Measurements from ENCODE around the gene TPPP. TPM values are rescaled to one million over a fixed set of nuclear protein-coding genes. Genes with fewer than 3 reads are reported as not detected.
"Not testable (repeated sequence)": the region's sequence is repeated elsewhere in the genome, so short reads cannot be mapped to it uniquely, and the experiment has no call there.

The TPPP gene
- polyA plus RNA-seq, 12 donors: 3.6 to 12.3 (median 7.8) TPM; not detected in 1

- DNase-seq: not testable (repeated sequence)
These were observed 12.9 kb downstream of the TPPP start for GRCh38 chr5:680118-680795.

DNA sequence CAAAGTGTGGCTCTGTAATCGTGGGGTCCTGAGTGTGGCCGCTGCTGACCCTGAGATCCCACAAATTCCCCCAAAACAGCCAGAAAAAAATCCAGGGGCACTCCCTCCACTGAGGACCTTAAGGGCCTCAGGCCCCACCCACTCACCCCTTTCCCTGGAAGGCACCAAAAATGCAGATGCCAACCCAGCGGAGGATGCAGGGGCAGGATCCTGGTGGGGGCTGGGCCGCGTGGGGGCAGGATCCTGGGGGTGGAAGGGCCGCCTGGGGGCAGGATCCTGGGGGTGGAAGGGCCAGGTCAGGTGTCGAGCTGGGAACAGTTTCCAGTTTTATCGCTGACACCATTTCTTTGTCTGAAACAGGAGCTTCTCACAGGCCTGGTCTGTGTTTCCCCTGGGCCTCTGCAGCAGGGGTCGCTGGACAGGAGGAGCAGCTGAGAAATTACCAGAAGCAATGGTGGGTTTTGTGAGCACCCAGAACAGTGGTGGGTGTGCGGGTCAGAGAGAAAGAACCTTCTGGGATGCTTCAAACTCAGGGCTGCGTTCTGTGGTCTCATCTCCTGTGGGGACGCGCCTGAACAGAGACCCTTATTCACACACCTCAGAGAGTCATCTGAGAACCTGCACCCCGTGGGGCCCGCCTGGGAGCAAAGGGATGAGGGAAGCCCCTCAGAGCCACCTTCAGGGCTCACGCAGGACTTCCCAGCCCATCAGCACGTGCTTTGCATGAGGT lies 13.8 kb downstream of the TPPP start:
- DNase-seq: not testable (repeated sequence)

- not testable (repeated sequence) for DNase-seq
These were observed 14.6 kb downstream of the TPPP start for GRCh38 chr5:678521-678920.

DNA sequence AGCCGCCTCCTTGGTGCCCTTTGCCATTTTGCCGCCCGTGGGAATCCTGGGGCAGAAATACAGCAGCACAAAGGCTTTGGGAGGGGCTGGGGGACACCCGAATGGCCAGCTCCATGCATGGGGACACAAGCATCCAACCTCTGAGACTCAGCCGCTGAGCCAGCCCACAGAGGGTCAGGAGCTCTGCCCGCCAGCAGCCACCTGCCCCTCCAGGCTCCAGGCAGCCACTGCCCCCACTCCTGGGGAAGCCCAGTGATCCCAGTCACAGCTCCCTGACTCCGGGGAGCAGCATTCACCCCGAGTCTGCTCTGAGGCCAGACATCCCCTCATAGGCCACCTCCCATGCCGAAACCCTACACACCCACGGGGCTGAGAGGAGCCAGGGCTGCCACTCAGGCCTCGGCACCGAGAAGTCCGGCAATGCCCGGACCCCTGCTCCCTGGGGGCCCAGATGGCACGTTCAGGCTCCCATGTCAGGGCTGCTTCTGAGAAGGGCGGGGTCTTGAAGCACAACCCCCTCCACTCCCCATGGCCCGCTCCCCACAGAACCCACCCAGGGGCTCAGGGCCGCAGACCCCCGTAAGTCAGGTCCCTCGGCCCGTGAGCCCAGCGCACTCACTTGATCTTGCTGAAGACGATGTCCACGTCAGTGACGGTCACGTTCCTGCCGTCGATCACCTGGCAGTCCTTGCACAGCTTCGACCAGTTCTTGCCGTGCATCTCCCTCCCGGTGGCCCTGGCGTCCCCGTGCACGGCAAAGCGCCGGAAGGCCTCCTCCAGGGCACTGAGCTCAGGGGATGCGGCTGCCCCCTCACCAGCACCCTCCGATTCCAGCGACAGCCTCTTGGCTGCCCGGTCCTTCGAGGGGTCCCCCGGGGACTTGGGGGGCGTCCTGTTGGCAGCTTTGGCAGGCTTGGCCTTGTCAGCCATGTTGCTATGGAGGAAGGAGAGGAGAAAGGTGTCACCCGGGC lies 15.7 kb downstream of the TPPP start:
- DNase-seq: no peak

- no peak for DNase-seq
These were observed 16.5 kb downstream of the TPPP start for GRCh38 chr5:676699-677076.

GRCh38 chr5:675871-676698 lies 17.1 kb downstream of the TPPP start:
- DNase-seq: no peak

- no peak for DNase-seq
These were observed 17.9 kb downstream of the TPPP start for GRCh38 chr5:675111-675870.

GRCh38 chr5:674630-675011 lies 18.5 kb downstream of the TPPP start:
- no peak for DNase-seq

GRCh38 chr5:673831-674629 lies 19.1 kb downstream of the TPPP start:
- DNase-seq: no peak

- no peak for DNase-seq
These were observed 19.9 kb downstream of the TPPP start for GRCh38 chr5:673161-673830.

DNA sequence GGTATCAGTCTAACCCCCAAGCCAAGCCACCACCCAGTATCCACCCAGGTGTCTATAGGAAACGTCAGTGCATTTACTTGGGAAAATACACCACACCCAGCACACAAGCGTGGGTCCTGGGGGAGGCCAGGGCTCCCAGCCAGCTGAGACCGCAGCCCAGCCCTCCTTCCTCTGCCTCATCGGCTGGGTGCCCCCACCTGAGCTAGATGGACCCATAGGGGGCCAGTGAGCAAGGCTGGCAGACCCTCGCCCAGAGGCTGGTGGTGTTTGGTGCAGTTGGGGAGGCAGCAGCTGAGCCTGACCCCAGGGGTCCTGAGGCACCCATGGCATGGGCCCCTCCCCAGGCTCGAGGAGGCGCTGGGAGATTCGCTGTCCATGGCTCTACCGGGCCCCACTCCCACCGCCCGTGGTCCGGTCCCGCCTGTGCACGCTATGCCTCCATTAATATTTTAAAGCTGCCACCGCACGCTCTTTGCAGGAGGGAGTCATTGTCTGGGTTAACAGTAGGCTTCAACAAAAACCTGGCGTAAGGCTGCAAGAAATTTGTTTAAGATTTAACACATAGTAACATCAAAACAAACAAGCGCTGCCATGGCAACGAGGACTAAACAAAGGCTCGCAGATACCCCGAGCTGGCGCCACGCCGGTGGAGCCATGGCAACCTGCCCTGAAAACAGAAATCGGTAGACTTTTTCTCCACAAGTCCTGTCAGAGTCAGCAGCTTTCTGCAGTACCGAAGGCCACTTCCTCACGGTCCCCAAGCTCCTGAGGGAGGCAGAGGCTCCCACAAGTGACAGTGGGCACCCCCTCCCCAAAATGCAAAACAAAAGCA lies 20.6 kb downstream of the TPPP start:
- peak; percentile 89 for DNase-seq

DNA sequence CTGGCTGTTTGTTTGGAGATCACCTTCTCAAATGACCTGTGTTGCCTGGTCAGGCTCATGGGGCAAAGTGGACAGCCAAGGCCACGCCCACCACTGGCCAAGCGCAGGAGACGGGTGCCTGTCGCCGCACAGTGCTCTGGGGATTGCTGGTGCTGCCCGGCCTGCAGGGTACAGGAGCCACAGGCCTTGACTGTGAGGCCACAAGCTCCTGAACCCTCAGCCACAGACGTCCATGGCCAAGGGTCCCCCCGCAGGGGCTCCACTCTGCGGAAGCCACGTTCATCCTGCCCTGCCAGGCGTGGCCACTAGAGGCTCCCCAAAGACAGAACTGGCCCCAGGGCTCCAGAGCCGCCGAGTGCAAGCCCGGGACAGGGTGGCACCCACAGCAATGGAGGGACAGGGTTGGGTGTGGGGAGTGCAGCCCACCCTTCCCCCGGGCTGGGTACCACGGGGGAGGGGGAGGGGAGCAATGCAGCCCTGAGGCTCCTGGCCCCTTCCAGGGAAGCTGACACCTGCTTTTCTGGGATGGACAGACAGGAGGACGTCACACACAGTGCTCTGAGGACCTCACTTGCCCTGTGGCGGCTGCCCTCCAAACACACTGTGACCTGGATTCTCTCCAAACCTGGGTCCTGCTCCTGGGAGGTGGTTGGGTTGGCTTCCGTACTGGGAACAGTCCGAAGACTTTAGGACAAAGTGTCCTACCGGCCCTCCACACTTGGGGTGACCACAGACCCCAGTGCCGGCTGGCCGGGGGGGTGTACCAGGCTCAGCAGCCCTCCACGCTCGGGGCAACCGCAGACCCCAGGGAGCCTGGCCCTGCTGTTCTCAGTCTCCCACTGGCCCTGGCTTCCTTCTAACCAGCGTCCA lies 21.5 kb downstream of the TPPP start:
- DNase-seq: peak; percentile 61

DNA sequence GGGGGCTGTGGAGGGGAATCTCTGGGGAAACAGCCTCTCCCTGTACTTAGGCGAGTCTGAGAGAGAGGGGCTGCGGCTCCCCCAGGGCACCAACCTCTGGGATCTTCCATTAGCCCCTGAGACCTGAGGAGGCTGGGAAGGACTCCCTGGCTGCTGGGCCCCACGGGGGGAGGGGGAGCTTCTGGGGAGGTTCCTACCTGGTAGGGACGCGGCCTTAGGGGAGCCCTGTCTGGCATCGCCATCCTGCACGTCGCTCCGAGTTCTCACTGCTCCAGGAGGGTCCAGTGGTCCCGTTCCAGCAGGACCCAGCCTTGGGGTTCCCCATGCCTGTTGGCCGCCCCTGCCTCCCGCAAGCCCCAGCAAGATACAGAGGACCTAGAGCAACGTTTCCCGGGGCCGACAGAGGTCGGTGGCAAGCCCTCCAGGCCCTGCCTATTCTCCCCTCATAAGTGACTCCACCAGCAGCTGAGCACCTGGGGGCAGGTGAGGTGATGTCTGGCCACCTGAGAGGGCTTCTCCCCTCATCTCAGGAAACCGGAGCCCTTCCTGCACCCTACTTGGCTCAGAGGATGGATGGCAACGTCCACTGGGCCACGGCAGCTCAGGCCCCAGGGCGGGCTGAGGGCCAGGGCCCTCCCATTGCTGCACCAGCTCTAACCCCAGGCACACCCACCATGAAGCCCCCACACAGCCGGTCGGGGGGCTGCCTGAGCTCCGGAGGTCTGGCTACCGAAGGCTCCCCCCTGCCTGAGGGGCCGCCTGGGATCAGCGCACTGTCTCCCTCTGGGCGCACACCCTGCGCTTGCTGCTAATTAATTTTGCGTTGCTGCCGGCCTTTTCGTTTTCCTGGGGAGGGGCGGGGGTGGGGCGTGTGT lies 22.5 kb downstream of the TPPP start:
- no peak for DNase-seq

DNA sequence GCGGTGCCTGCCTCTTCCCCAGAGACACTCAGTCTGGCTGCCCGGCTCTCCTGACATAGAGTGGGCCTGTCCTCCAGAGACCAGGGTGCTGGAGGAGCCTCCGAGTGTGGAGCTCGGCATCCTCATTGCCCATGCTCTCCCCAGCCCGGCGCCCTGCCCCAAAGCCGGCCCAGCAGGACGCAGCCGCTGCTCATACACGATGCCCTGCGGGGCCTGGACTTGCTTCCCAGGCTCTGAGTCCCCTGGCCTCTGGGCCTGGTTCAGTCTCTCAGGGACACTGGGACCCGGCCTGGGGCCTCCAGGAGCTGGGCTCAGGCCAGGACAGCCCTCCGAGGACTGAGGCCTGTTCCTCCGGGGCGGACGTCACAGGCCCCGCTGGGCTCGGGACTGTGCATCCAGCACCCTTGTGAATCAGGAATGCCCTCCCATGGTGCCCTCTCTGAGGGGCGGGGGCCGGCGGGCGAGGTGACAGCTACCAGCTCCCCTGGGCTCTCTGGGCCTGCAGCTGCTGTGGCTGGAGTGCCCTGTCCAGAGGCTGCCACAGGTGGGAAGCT lies 23.2 kb downstream of the TPPP start:
- no peak for DNase-seq

GRCh38 chr5:669111-669841 lies 23.9 kb downstream of the TPPP start:
- no peak for DNase-seq

All from muscle of arm (tissue), 12 donors.